ENCODE results near the gene CASP10.

Gene CASP10

DNA sequence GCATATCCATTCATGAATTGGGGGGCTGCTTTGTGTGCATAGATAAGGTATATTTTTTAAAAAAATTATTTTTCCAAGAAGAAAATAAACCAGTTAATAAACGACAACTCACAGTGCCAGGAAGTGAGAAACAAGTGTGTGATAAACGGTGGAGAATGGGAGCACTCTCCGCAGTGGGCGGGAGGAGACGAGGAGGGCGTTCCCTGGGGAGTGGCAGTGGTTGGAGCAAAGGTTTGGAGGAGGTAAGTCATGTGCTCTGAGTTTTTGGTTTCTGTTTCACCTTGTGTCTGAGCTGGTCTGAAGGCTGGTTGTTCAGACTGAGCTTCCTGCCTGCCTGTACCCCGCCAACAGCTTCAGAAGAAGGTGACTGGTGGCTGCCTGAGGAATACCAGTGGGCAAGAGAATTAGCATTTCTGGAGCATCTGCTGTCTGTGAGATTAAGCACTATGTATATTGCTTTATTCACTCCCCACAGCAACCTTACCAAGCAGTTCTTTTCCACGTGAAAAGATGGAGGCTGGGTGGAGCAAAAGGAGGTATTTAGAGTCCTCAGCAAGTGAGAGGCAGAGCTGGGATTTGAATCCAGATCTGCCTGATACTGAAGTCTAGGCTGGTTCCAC is 50.4 kb downstream of the CASP10 start:
- no peaks in the 10 kb centered on the region for H3K79me1 ChIP-seq (replicated peaks; ENCODE audit: low read length, poor library complexity, severe bottlenecking)
- H3K14ac ChIP-seq (ENCODE audit: low read length in 2 of 2) = no peak overlapping the region
- H3K23ac ChIP-seq (ENCODE audit: low read length in 2 of 2) = no peak overlapping the region
- no peak overlapping the region for H3K27ac ChIP-seq (ENCODE audit: low read length, poor library complexity, severe bottlenecking)
- H3K18ac ChIP-seq (ENCODE audit: low read depth in 1 of 2, low read length in 2 of 2) = no peak overlapping the region
- no peak overlapping the region for H2BK12ac ChIP-seq (ENCODE audit: low read length in 2 of 2)
- no peaks in the 10 kb centered on the region for H3K36me3 ChIP-seq (ENCODE audit: control insufficient read depth in 1 of 2, insufficient read depth in 2 of 2, low read depth in 1 of 2, low read length in 2 of 2)
- H3K27me3 ChIP-seq (ENCODE audit: control insufficient read depth in 1 of 2, insufficient read depth in 1 of 2, low read length in 2 of 2) = no peaks in the 10 kb centered on the region
- no peak overlapping the region for H3K4me2 ChIP-seq (ENCODE audit: low read length, poor library complexity, severe bottlenecking)
- peak overlapping the region in 1 of 2 experiments; percentile 68 for H3K4ac ChIP-seq (ENCODE audit: low read depth in 1 of 2, low read length in 2 of 2)
- H3K9ac ChIP-seq (ENCODE audit: low read length) = peak overlapping the region; percentile 51
- no peak overlapping the region for H2AK5ac ChIP-seq (ENCODE audit: low read length, severe bottlenecking)
- H4K91ac ChIP-seq (ENCODE audit: low read length) = no peak overlapping the region
- H3K9me3 ChIP-seq (ENCODE audit: control insufficient read depth, low read length) = no peaks in the 10 kb centered on the region
- H2AFZ ChIP-seq (ENCODE audit: low read depth, low read length) = no peak overlapping the region
- WGBS = 85% methylated on average over 8 of the region's 8 CpGs
- H3K4me3 ChIP-seq (ENCODE audit: insufficient read depth in 1 of 2, low read depth in 1 of 2, low read length in 2 of 2) = peak overlapping the region in 1 of 2 experiments; percentile 15
- no peak overlapping the region for H2BK5ac ChIP-seq (ENCODE audit: low read depth, low read length, poor library complexity, severe bottlenecking)
- DNase-seq = no peak
- peaks cover 18% of the 10 kb centered on the region for H3K4me1 ChIP-seq (ENCODE audit: control insufficient read depth, insufficient read depth, low read depth, low read length)
- H2BK15ac ChIP-seq (ENCODE audit: low read depth, poor library complexity, severe bottlenecking) = no peak overlapping the region
- H4K8ac ChIP-seq (ENCODE audit: low read length) = peak overlapping the region; percentile 80
- H2BK120ac ChIP-seq (ENCODE audit: low read depth, low read length) = no peak overlapping the region

DNA sequence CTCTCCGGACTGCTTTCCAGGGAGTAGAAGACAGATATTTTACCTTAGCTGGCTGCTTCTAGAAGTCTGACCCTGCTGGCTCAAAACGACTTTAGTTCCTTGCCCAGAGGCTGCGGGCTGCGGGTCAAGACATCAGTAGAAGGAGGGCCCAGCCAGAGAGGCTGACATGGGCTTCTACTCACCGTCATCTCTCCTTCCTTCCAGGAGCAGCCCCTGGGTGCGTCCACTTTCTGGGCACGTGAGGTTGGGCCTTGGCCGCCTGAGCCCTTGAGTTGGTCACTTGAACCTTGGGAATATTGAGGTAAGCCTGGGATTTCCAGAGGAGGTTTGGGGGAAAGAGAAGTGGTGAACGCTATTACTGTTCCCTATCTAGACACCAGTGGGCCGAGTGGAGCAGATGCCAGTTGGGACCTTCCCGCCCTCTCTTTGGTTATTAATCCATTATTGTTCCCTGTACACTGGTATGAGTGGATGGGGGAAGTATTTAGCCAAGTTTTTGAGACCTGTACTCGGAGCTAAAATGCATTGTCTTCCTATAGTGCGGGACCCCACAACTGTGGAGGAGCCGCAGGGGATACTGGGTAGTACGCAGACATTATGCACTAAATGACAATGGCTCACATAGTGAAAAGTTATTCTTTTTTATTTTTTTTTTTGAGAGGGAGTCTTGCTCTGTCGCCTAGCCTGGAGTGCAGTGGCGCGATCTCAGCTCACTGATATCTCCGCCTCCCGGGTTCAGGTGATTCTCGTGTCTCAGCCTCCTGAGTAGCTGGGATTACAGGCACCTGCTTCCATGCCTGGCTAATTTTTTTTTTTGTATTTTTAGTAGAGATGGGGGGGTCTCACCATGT is 51.1 kb downstream of the CASP10 start:
- H3K4me1 ChIP-seq (ENCODE audit: control insufficient read depth, insufficient read depth, low read depth, low read length) = peaks cover 15% of the 10 kb centered on the region
- H3K27me3 ChIP-seq (ENCODE audit: control insufficient read depth in 1 of 2, insufficient read depth in 1 of 2, low read length in 2 of 2) = no peaks in the 10 kb centered on the region
- H2AK5ac ChIP-seq (ENCODE audit: low read length, severe bottlenecking) = peak overlapping the region; percentile 24
- no peak overlapping the region for H3K4me2 ChIP-seq (ENCODE audit: low read length, poor library complexity, severe bottlenecking)
- no peak overlapping the region for H2AFZ ChIP-seq (ENCODE audit: low read depth, low read length)
- no peak overlapping the region for H3K27ac ChIP-seq (ENCODE audit: low read length, poor library complexity, severe bottlenecking)
- no peak overlapping the region for H3K14ac ChIP-seq (ENCODE audit: low read length in 2 of 2)
- H2BK12ac ChIP-seq (ENCODE audit: low read length in 2 of 2) = no peak overlapping the region
- H2BK120ac ChIP-seq (ENCODE audit: low read depth, low read length) = no peak overlapping the region
- H2BK15ac ChIP-seq (ENCODE audit: low read depth, poor library complexity, severe bottlenecking) = no peak overlapping the region
- no peaks in the 10 kb centered on the region for H3K9me3 ChIP-seq (ENCODE audit: control insufficient read depth, low read length)
- no peak overlapping the region for H3K18ac ChIP-seq (ENCODE audit: low read depth in 1 of 2, low read length in 2 of 2)
- H3K4me3 ChIP-seq (ENCODE audit: insufficient read depth in 1 of 2, low read depth in 1 of 2, low read length in 2 of 2) = no peak overlapping the region
- no peak overlapping the region for H3K4ac ChIP-seq (ENCODE audit: low read depth in 1 of 2, low read length in 2 of 2)
- H4K8ac ChIP-seq (ENCODE audit: low read length) = no peak overlapping the region
- H3K36me3 ChIP-seq (ENCODE audit: control insufficient read depth in 1 of 2, insufficient read depth in 2 of 2, low read depth in 1 of 2, low read length in 2 of 2) = no peaks in the 10 kb centered on the region
- no peak overlapping the region for H2BK5ac ChIP-seq (ENCODE audit: low read depth, low read length, poor library complexity, severe bottlenecking)
- H3K9ac ChIP-seq (ENCODE audit: low read length) = peak overlapping the region; percentile 51
- H4K91ac ChIP-seq (ENCODE audit: low read length) = no peak overlapping the region
- WGBS = 93% methylated on average over 21 of the region's 21 CpGs
- no peak for DNase-seq
- H3K23ac ChIP-seq (ENCODE audit: low read length in 2 of 2) = no peak overlapping the region
- H3K79me1 ChIP-seq (replicated peaks; ENCODE audit: low read length, poor library complexity, severe bottlenecking) = no peaks in the 10 kb centered on the region

DNA sequence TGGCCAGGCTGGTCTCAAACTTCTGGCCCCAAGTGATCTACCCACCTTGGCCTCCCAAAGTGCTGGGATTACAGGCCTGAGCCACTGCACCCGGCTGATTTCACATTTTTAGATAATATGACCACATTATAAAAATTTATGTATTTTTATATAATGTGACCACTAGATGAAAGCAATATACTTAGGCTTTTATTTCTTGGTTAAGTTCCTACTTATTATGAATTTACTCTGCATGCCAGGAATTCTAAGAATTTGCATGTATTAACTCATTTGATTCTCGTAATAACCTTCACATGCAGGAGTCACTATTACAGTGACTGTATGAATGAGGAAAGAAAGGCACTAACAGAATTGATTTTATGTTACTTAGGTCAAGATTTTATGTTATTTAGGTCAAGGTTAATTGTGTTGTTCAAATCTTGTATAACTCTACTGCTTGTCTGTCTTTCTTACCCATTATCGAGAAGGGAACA is 51.8 kb downstream of the CASP10 start:
- H3K9me3 ChIP-seq (ENCODE audit: control insufficient read depth, low read length) = no peaks in the 10 kb centered on the region
- no peaks in the 10 kb centered on the region for H3K36me3 ChIP-seq (ENCODE audit: control insufficient read depth in 1 of 2, insufficient read depth in 2 of 2, low read depth in 1 of 2, low read length in 2 of 2)
- H3K79me1 ChIP-seq (replicated peaks; ENCODE audit: low read length, poor library complexity, severe bottlenecking) = no peaks in the 10 kb centered on the region
- no peak overlapping the region for H3K4ac ChIP-seq (ENCODE audit: low read depth in 1 of 2, low read length in 2 of 2)
- H3K23ac ChIP-seq (ENCODE audit: low read length in 2 of 2) = no peak overlapping the region
- no CpG with 5 or more reads among the region's 3 CpGs for whole genome bisulfite sequencing
- no peak overlapping the region for H2BK15ac ChIP-seq (ENCODE audit: low read depth, poor library complexity, severe bottlenecking)
- H3K4me2 ChIP-seq (ENCODE audit: low read length, poor library complexity, severe bottlenecking) = no peak overlapping the region
- no peak overlapping the region for H3K18ac ChIP-seq (ENCODE audit: low read depth in 1 of 2, low read length in 2 of 2)
- no peak for DNase-seq
- peak overlapping the region; percentile 28 for H3K9ac ChIP-seq (ENCODE audit: low read length)
- H3K27ac ChIP-seq (ENCODE audit: low read length, poor library complexity, severe bottlenecking) = no peak overlapping the region
- H4K8ac ChIP-seq (ENCODE audit: low read length) = no peak overlapping the region
- H3K4me1 ChIP-seq (ENCODE audit: control insufficient read depth, insufficient read depth, low read depth, low read length) = peaks cover 15% of the 10 kb centered on the region
- no peak overlapping the region for H2BK5ac ChIP-seq (ENCODE audit: low read depth, low read length, poor library complexity, severe bottlenecking)
- no peaks in the 10 kb centered on the region for H3K27me3 ChIP-seq (ENCODE audit: control insufficient read depth in 1 of 2, insufficient read depth in 1 of 2, low read length in 2 of 2)
- H3K4me3 ChIP-seq (ENCODE audit: insufficient read depth in 1 of 2, low read depth in 1 of 2, low read length in 2 of 2) = no peak overlapping the region
- no peak overlapping the region for H2AFZ ChIP-seq (ENCODE audit: low read depth, low read length)
- H2BK120ac ChIP-seq (ENCODE audit: low read depth, low read length) = no peak overlapping the region
- H2BK12ac ChIP-seq (ENCODE audit: low read length in 2 of 2) = no peak overlapping the region
- H4K91ac ChIP-seq (ENCODE audit: low read length) = no peak overlapping the region
- no peak overlapping the region for H2AK5ac ChIP-seq (ENCODE audit: low read length, severe bottlenecking)
- no peak overlapping the region for H3K14ac ChIP-seq (ENCODE audit: low read length in 2 of 2)
